A549 treated with Mapracorat at 1 μM for 4 hours (cell line): ENCODE results near the gene KIZ. TPM values are rescaled to one million over a fixed set of nuclear protein-coding genes. Genes with fewer than 3 reads are reported as not detected.

Experiments used
- total RNA-seq: library from RNA; stranded (reverse); fragments of 200-300 nt; extraction: Qiagen RNA extraction; gene quantifications from 5 replicates; pipeline ENCODE4 v1.2.3, GENCODE V29; 2022

The KIZ gene, protein sequence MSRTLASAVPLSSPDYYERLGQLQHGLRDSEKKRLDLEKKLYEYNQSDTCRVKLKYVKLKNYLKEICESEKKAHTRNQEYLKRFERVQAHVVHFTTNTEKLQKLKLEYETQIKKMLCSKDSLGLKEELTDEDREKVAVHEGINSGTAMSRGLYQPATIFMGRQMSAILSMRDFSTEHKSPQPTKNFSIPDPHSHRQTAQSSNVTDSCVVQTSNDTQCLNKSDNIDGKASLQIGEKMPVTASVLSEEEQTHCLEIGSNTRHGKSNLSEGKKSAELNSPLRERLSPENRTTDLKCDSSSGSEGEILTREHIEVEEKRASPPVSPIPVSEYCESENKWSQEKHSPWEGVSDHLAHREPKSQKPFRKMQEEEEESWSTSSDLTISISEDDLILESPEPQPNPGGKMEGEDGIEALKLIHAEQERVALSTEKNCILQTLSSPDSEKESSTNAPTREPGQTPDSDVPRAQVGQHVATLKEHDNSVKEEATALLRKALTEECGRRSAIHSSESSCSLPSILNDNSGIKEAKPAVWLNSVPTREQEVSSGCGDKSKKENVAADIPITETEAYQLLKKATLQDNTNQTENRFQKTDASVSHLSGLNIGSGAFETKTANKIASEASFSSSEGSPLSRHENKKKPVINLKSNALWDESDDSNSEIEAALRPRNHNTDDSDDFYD
- 4.1 to 5.0 TPM (median 4.4 TPM) in 5 replicates for total RNA-seq

DNA sequence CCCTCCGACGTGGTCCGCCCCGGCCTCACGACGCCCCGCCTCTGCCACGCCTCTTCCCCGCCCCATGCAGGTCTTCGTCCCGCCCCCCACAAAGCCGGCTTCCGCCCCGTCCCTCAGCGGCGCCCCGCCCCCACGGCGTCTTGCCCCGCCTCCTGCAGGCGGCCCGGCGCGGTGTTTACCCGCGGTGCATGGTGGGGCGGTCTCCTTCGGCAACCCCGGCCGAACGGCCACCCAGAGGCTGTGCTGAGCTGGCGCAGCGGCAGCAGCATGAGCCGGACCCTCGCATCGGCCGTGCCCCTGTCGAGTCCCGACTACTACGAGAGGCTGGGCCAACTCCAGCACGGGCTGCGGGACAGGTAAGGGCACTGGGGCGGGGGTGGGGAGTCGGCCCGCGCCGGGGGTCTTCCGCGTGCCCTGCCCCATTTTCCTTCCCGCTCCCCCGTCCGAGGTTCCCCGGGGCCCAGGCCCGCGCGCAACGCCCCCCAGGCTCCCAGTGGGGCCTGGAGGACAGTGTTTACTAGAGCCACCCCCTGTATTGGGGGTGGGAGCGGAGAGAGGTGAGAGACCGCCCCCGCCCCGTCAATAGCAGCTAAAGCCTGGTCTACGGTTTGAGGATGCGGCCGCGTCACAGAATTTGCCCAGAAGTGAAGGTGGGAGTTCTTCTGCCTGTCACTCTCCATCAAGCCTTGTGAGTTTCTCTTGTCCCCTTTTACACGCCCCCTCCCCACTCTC, at the start of gene KIZ:
TSS of gene KIZ (plus strand) at position 234 of the 732 bp plus-strand sequence. CDS start at position 268, 34 bp downstream.

DNA sequence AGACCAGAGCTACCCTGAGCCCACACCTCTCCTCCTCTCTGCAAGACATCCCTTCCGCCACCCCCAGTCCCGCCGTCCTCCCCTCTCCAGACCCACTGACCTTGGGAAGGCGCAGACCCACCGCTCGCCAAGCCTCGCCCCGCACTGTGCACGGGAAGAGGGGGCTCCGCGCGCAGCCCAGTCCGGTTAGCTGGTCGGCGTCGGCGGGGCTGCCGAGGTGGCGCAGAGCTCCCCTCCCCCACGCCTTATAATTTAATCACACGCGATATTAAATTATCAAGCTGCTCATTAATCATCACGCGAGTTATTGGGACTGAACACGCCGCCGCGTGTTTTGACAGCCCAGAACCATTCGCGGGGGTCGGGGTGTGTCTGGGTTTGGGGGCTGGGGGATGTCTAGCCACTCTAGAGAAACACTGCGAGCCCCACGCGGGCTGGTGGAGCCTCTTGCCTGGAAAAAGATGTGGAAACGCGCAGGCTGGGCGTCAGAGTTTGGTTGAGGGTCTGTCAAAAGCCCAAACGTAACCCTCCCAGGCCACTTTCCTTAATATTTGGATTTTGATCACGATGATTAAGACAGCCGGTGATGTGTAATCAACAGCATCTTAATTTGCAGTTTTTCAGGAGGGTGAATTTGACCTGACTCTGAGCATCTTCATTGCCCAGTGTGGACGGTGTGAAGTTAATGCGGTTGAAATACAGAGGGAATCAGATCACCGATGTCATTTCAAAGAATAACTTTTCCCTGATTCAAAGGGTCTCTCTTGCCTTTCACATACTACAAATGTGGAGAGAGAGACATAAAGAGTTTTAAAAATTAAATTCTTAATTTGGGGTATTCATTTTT, 19.5 kb upstream of the KIZ start, which contains the start of gene LINC00237:
TSS of gene LINC00237 (minus strand) at position 188 of the 847 bp plus-strand sequence.

Other genes starting within 250 kb of the KIZ start
- gene LINC00237, start 19.7 kb upstream of the KIZ start, total RNA-seq: not detected in 5 replicates
- gene XRN2, start 177.2 kb downstream of the KIZ start, total RNA-seq: 89.3 to 107 TPM (median 98.7 TPM) in 5 replicates